Activated naive CD4-positive, alpha-beta T cell (primary cell): ENCODE results near the gene KLHL6.

Source experiments
- DNase-seq, 4 experiments: peaks; one replicate each; lab custom pipeline; 2025; lab: John Stamatoyannopoulos, UW

The KLHL6 gene

DNA sequence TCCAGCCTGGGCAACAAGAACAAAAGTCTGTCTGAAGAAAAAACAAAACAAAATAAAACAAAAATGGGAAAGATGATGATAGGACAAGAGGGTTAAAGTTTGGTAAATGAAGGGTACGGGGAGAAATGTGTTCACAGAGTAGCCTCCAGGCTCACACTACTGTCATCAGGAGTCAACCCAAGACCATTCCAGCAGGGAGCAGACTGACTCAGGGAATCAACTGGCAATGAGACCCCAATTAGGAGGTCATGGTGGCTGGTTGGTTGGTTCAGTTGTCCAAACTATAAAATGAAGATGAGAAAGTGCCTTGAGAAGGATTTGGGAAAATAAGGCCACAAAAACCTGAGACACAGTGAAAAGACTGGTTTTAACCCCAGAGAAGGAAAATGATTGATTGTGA is 51.8 kb downstream of the KLHL6 start:
- DNase-seq, result no peak

DNA sequence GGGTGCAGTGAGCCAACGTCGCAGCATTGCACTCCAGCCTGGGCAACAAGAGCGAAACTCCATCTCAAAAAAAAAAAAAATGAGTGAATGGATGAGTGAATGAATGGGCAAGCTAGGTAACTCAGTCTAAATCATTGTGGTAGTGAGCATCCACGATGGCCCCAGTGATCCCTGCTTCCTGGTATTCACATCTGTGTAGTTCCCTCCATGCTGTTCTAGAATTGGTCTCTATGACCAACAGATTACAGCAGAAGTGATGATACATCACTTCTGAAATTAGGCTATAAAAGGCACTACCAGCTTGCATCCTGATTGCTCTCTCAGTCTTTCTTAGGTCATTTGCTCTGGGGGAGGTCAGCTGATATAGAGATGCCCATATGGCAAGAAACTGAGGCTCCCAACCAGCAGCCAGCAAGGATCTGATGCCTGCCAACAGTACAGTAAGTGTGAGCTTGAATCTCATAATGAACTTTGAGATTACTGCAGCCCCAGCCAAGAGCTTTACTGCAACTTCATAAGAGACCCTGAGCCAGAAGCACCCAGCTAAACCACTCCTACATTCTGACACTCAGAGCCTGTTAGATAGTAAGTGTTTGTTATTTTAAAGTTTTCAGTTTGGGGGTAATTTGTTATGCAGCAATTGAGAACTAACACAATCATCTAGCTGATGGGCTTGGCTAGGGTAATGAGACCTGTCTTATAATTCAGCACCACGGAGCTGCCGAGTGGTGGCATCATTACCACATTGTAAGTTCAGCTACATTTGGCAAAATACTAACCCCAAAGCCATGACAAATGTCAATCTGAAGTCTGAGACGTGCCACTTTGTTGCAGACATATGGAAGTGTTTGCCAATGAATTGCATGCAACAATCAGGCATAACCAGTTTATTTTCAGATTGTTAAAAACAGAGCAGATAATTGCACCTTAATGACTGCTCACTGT is 53.0 kb downstream of the KLHL6 start:
- no peak for DNase-seq

DNA sequence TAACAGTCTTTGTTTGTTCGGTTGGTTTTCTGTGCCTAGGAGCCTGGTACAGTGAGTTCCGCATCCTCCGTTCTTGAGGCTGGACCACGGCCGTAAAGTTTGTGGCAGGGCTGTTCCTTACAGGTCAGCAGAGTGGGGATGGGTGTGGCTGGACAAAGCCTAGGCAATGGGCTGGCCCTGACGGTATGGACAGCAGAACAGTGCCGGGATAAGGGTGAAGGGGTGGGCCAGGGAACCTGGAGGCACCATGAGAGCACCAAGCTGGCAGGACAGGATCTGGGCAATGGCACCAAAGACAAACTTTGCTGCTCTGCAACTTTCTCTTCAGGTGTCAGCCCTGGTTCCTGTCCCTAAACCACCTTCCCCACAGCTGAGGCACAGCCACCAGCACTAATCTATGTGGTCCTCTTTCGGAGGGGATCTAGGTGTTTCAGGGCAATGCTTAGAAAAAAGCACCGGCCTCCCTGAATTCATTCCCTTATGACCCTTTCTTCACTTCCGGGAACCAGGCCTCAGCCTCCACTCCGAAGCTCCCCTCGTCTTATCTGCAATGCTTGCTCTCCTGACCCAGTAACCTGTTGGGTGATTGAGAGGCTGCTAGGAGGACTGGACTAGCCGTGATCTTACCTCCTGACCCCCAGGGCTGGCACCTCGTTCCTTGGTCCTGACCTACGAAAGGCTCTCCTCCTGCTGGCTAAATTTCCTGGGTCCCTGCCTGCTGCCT is 54.4 kb downstream of the KLHL6 start:
- DNase-seq, result no peak

DNA sequence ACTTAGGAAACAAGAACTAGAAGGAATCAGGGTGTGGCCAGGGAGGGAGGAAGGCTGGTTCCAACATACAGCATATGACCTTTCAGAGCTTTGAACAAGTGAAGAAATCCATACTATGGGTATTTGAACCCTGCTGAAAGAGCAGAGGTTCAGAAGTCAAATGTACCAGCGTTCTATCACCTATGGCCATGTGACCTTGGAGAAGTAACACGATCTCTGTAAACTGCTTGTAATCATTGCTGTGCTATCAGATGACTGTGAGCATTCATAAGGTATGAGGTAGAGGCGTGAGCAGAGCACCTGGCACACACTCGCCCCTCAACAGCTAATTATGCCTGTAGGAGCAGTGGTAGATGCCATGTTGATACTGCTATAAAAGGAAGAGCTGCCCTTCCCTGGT is 55.2 kb downstream of the KLHL6 start:
- no peak for DNase-seq

DNA sequence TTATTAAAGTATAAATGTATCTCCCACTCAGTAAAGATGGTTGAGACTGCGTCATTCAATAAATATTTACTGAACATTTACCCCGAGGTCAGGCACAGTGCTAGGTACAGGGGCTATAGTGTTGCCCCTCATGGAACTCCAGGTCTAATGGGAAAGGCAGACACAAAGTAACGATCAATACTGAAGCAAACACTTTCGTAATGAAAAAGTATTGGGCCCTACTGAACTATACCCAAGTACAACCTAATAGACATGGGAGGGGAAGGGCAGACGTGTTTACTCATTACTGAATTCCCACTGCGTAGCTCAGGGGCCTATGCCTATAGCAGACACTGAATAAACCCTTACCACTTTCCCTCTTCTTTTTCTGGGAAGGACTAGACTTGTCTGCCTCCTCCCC is 56.9 kb downstream of the KLHL6 start:
- no peak for DNase-seq

DNA sequence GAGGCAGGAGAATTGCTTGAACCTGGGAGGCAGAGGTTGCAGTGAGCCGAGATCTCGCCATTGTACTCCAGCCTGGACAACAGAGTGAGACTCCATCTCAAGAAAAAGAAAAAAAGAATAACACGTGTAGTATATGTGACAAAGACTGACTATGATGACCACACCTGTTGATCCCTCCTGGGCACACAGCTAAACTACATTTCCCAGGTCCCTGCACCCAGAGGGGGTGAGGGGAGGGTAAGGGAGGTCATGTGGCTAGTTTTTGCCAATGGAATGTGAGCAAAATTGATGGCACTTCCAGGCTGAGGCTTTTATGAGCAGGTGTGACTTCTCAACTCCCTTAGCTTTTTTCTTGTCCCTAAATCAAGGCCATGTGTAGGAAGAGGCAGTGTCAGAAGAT is 58.2 kb downstream of the KLHL6 start:
- no peak for DNase-seq

DNA sequence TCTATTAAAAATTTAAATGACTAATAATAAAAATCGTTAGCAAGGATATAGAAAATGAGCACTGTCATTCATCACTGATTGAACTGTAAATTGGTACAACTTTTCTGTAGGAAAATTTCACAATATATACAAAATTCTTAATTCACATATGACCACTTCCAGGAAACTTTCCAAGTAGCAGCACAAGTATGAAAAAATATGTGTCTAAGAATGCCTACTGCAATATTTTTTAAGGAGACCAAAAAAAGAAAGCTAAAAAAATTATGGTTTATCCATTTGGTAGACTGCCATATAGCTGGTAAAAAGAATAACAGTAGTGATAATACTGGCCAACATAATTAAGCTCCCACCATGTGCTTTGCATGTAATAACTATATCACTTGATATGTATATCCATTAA is 59.2 kb downstream of the KLHL6 start:
- DNase-seq, result no peak

DNA sequence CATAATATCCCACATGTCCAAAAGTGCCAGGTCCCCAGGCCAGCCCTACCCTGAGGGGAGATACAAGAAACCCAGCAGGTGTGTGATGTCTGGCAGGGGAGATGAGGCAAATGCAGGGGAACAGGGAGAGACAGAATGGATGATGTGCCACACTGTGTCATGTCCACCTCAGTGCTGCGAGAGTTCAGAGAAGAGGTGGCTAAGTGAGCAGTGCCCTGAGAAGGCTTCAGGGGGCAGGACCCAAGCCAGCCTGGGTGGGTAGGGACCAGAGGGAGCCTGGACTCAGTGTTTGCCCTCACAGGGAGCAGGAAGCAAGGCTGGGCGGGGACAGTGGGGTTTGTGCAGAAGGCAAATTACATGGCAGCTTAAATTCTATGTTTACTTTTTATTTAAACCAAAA is 61.2 kb downstream of the KLHL6 start:
- DNase-seq, result no peak

DNA sequence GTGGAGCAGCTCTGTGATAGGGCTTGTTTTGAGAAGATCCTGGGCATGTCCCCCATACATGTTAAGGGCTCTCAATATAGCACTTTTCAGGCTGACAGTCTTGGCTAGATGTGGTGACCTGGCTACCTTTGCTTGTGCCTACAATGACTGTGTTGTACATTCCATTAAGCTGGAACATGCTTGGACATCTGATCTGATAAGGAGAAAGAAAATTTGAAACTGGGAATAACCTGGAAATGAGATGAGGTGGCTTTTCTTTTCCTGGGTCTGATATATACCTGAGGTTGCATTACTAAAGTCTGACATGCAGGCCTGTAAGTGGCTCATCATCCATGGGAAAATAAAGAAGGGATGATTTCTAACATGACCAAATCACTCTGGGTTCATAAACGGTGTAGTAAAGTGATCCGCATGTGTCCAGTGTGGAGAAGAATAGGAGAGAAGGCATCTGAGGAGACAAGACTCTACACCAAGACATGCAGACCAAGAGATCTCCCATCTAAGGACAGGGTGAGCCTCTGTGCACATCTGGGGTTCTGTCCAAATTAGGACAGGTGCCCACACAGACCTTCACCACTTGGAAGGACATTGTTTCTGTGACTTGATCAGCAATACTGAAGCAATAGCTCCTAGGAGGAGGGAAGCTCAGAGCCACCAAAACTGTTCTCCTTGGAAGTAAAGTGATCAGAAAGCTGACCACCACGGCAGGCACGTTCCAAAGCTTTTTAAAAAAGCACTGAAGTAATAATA is 62.0 kb downstream of the KLHL6 start:
- DNase-seq, result no peak

DNA sequence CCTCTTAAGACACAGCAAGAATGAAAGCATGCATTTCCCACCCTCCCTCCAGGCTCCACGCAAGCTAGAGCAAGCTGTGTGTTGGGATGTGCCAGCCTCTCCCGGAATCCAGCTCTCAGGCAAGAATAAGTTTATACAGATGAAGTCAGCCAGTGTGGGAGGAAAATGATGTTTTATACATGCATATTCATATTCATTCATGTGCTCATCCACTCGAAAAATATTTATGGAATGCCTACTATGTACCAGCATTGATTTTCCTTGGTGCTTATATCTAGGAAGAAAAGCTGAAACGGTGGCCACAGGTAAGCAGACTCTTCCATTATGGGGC is 62.7 kb downstream of the KLHL6 start:
- no peak for DNase-seq

DNA sequence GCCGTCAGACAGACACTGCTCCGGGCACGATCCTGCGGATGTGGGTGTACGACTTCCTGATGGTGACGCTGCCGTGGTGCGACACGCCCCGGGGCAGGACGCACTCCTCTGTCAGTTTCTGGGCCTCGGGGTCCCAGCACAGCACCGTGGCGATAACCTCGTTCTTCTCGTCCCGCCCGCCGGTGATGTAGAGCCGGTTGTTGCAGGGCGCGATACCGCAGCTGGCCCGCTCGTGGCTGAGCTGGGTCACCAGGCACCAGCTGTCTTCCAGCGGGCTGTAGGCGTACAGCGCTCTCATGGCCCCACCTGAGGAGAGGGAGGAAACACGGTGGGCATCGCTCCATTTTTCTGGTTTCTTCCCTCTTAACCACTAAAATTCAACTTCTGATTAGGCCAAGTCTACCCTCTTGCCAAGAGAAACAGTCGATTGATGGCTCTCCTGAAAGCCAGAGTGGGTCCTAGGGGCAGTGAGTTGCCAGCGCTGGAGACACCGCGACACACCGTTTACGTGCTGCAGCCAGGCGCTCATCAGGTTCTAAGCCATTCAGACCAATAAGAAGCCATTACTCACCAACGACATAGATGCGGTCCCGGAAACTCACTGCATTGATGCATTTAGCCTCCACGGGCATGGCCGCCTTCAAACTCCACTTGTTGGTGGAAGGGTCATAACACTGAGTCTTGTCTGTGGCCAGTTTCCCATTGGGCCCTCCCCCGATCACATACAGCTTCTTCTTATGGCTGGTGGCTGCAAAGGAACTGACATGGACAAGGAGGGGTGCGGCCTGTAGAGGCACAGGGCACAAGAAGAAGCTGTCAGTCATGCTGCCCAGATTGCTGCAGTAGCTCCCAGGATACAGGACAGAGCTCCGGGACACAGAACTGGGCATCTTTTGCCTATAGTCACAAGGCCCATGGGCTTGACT is 63.3 kb downstream of the KLHL6 start:
- no peak for DNase-seq

DNA sequence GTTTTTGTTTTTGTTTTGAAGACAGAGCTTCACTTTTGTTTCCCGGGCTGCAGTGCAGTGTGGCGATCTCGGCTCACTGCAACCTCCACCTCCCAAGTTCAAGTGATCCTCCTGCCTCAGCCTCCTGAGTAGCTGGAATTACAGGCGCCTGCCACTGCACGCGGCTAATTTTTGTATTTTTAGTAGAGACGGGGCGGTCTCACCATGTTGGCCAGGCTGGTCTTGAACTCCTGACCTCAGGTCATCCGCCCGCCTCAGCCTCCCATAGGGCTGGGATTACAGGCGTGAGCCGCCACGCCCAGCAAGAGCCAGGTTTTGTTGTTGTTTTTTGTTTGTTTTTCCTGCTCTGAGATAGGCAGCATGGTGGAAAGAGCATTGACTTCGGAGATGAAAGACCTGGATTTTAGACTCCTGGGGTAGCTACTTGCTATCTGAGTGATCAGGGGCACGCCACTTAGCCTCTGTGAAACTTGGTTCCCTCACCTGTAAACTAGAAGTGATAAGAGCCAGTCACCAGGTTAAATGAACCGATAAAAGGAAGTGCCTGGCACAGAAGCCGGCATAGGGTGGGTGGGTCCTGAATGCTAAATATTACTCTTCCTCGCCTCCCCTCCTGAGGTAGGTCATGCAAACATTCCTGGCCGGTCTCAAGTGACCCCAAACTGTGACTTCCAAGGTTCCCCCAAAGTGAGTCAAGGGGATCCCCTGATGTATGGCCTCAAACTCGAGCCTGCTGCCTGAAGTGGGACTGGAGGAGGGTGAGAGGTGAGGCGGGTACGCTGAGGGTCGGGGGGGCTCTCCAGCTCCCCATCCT is 64.2 kb downstream of the KLHL6 start:
- DNase-seq, result no peak

DNA sequence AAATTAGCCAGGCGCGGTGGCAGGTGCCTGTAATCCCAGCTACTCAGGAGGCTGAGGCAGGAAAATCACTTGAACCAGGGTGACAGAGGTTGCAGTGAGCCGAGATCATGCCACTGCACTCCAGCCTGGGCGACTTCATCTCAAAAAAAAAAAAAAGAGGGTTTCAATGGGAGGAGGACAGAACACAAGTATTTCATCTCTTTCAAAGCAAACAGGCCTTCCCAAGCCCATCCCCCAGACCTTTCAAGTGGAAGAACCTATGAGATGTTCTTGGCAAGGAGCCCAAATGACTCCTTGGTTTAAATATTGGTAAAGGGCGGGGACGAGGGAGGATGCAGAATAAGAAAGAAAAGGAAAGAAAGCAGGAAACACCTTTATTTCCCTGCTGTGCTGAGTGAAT is 64.9 kb downstream of the KLHL6 start:
- DNase-seq, result no peak

DNA sequence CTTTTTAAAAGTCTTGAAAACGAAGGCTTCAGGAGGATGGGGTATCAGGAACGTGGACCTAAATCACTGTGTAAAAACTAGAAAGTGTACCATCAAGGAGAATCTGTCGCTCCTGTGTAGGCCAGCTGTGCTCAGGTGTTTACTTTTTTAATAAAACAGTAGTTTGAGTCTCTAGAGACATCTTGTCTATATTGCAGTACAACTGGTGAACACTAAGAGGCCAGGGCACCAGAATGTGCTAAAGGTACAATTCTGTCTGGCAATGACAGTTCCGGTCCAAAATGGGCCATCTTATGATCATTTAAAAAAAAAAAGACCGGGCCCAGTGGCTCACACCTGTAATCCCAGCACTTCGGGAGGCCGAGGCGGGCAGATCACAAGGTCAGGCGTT is 65.3 kb downstream of the KLHL6 start:
- no peak for DNase-seq

DNA sequence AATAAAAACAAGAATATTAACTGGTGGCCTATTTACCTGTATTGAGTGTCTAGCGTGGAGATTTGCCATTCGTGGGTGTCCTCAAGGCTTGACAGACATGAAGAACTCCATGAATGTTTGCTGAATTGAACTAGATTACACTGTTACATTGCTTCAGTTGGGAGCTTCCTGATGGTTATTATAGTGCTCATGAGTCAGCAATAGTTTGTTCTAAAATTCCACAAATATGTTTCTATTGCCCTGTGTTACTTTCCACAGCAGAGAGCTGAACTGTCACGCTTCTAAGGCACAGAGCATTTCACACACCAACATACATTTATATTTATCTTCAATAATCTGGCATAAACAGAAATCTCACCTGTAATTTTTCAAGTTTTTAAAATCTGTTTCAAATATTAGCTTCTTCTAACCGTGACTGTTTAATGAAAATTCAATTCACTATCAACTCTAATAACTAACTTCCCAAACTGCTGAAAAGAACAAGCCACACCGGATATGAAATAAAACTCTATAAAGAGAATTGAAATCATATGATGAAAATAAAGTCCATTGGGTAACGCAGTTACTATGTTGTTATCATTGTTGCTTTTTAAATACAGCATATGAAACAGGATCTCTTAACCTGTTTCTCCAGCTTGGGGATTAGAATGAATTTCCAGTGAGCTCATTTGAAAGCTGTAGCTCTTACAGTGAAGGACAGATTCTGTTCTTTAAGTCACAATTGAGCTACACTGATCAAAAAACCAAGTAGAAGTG is 65.9 kb downstream of the KLHL6 start:
- DNase-seq, result no peak

DNA sequence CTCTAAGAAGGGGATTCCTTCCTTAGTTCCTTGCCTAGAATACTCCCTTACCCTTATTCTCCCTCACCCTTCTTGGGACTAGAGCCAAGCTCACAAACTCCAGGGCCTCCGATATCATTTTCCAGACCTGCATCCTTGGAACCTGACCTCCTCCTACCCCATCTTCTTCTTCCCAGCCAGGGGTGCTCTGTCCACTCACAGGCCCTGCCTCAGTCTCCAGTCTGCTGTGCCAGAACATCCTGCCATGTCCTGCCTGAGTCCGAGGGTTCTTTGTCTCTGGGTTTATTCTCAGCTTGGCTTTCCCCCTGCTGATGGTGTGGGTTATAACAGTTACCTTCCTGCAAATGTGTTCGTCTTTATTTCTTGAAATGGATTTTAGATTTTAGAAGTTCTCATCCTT is 67.2 kb downstream of the KLHL6 start:
- no peak for DNase-seq

DNA sequence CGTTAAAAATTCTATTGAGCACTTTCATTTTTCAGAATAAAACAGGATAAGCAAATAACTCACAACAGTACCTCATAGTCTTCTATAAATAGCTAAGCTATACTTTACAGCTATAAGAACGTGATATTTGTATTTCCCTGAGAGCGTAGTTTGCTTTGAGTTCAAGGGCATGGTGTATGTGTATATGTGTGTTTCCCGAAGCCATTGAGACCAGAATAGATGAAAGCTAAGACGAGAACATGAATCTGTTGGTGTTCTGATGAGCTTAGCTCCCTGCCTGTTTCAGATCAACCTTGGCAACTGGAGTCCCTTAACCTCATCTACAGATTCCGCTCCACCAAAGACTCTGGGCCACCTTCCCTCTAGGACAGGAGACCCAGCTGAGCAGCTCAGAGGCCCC is 67.6 kb downstream of the KLHL6 start:
- no peak for DNase-seq

DNA sequence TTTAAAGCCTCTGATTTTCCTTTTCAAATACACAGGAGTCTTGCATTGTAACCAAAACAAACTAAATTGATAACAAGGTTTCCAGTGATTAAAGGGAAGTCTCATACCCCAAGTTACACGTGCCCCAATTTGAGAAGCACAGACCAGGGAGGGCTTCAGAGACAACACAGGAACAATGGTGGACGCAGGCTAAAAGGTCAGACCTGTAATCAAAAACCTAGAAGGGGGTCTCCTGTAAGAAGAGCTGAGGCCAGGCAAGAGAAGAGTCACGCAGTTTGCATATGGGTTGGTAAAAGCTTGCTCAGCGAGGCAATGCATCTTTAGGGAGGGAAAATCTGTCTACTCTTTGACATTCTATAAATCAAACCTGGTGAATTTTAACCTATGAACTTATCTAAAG is 68.5 kb downstream of the KLHL6 start:
- no peak for DNase-seq

DNA sequence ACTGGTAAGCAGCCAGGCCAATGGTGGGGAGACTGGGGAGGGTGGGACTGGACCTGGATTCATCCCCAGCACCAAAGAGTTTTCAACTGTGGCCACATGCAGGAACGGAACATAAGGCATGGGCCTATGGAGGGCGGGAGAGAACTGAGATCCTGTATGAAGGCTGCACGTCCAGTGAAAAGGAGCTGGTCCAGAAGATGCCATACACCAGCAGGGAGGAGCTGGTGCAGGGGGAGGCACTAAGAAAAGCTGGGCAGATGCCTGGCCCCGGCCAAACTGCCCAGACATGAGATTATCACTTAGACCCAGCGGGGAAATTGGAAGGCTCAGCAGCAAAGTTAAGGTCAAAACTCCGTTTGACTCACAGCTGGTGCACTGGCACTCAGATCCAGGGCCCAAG is 69.0 kb downstream of the KLHL6 start:
- no peak for DNase-seq

DNA sequence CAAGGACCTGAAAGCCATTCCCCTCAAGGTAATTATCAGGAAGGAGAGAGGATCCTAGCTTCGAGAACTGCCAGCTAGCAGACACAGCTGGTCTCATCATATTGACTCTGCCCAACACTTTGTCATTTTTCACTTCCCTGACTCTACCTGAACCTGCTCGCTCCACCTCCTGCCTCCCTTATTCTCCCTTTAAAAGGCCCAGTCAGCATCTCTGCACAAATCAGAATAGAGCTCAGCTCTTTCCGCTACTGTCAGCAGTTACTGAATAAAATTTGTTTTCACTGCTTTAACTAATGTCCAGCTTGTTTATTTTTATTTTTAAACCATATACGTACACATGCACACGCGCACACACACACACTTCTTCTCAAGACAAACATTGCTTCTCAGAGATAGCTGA is 69.9 kb downstream of the KLHL6 start:
- DNase-seq, result no peak
